Right renal cortex interstitium (tissue), 3 donors: ENCODE data around the gene CDH18. TPM values are rescaled to one million over a fixed set of nuclear protein-coding genes. Genes with fewer than 3 reads are reported as not detected.

Experiments
- DNase-seq, 3 donors: peaks; one replicate each; pipeline ENCODE4 v3.0.0-alpha.2; 2013; ENCODE audit warnings: low read depth in 3 of 3, low spot score in 2 of 3
- polyA plus RNA-seq, 3 donors: library from polyadenylated mRNA; unstranded; fragments of 120-200 nt; gene quantifications; one replicate each; pipeline ENCODE4 v1.2.1, GENCODE V29; 2013; ENCODE audit not compliant: insufficient read length in 3 of 3

Gene CDH18
- polyA plus RNA-seq, 3 donors = 1.1 to 1.5 (median 1.2) TPM

DNA sequence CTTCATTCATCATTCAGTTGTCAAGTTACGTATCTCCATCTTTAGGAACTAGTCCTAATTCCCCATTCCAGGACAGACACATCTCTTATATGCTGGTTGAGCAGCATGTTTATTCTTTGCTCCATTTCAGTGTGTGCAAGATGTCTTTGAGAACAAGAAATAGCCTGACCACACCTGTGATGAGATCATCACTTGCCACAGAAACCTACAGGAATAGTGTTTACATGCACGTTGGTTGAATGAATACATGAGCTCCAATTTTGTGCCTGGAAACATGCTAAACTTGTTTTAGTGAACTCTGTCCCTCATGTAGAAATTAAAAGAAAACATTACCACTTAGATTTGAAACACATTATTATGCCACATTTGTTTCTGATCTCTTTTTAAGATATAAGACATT is 489.1 kb downstream of the CDH18 start:
- DNase-seq = no peak

DNA sequence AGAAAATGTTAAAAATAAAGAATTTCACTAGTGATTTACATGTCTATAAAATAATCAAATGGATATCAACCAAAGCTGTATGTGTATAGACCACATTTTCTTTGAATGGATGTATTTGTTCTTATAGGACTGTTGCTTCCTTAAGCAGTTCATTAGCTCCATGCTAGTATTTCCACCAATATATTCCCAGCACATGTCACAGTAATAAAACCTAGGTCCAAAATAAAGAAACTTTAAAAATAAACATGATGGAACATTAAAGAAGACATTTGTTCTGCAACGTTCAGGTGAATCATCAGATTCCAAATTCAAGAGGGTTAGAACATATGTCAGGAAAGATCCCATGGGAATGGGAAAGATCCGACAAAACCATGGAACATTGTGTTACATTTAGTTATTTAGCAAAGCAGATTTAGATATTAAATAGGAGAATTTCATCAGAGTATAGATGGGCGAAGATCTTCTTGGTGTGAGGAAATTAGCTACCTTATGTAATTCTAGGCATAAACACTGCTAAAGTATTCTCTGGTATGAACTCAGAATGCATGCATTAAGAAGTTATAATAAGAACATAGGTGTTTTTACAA is 490.7 kb downstream of the CDH18 start:
- DNase-seq = no peak

DNA sequence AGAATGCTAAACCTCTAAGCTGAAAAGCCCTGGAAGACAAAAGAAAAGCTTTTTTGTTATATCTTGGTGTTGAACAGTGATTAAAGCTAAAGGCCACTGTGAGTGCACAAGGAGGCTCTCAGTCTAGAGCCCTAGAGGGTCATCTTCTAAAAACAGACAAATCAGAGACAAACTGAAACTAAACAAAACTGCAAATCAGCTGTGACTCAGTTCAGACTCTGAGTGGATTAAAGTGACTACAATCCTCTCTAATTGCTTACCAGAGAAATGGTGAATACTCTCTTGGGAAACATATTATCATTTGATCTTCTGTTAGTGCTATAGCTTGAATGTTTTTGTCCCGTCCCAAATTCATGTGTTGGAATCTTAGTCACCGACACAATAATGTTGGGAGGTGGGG is 491.9 kb downstream of the CDH18 start:
- DNase-seq = no peak

DNA sequence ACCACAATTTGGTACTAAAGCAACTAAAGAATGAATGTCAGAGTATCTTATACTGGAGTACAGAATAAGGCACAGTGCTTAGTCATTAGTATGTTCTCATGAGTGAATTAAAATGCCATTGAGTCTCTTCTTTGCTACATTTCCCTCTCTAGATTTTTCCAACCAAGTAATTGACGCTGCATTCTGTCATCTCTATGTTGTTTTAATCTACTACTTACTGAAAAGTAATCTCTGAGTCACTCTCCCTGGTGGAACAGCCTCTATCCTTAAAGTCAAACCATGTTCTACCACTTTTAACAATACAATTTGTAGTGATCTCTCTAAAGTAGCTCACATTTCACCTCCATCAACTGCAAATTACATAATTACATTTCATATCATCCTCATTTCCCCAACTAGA is 495.1 kb downstream of the CDH18 start:
- DNase-seq = no peak

DNA sequence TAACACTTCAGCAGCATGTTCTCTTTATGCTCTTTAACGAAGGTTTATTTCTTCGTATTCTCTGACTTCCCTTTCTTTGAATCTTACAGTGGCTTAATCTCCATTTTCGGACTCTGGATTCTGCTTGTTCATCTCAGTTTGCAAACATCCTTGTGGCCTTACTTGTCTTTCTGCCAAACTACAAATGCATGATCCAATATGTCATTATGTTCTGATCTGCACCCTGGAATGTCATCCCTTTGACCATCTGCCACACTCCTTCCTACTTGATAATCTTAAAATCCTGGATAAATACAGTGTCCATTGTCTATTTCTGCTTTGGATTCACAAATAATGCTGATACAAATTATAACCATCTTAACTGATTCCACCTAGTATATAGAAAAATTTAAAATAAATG is 499.2 kb downstream of the CDH18 start:
- DNase-seq = no peak

DNA sequence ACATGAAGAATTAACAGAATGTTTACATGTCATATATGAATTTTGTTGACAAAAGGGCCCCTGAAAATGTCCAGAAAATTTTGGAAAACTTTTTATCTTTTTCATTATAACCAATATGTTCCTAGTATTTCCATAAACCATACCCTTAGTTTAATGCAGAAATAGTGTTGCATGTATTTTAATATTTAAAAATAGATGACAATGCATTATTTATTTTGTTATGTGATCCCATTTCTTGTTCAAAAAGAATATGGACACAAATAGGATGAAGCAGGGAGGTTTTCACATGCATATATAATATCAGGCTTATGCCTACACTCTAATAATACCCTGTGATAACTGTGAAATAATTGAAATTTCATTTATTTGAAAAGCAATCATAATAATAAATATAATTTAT is 500.5 kb downstream of the CDH18 start:
- DNase-seq = no peak

DNA sequence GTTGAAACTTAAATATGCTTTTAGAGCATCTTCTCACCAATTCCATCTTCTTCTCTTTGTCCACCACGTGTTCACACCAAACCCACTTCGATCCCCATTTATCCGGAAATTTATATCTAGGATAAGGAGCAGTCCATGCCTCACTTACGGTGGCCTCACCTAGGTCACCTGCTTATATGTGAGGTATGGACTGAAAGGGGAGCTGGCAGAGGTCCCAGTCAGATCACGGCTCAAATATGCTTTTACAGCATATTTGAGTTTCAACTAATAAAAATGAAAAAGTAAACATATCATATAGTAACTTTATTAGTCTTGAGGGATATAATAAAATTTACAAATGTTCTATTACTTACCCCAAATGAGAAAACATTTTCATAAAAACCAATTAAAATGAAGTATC is 508.4 kb downstream of the CDH18 start:
- DNase-seq = no peak

DNA sequence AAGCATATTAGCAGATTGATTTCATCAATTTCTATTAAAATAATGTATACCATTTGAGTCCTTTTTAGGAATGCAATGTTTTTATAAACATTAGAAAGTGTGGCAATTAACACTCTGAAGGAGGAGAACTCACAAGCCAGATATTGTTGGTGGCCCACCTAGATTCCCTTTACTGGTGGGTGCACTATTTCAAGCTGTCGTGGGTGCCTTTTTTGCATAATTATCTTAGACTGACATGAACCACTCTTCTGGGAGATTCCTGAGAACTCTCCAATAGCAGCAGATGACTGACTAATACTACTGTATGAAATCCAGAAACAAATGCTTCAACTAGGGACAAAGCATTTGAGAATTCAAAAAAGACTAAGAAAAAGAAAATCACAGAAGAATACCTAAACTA is 526.0 kb downstream of the CDH18 start:
- no peak for DNase-seq

DNA sequence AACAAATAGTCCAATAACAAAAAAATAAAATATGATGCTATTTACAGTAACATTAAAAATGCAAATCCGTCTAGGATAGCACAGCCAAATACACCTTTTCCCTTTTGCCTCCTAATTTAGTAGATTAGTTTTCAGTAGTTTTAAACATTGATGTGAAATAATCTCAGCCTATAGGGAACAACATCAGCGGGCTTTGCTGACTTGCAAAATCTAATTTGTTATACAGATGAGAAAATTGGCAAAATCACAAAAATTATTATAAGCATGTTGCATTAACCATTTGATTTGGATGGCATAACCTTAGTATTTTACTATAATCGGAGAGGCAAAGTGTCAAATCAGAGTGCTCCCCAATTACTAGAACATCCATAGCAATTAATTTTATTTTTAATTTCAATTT is 563.5 kb downstream of the CDH18 start:
- DNase-seq = no peak
